SU-DHL-6 (cell line): ENCODE results near the gene ARHGAP44.

Experiments
- H2AFZ ChIP-seq: fragments of 200-600 bp; sonication (generic); 2 replicates; pipeline ENCODE4 v1.6.1; 2014; ENCODE audit warnings: low read depth, mild to moderate bottlenecking, moderate library complexity, mixed read lengths, antibody characterized with exemption, low read length; ENCODE audit not compliant: severe bottlenecking
- H3F3A ChIP-seq: fragments of 200-600 bp; shearing (Covaris generic); 2 replicates; pipeline ENCODE4 v1.6.0; 2016; ENCODE audit warnings: antibody characterized with exemption, mild to moderate bottlenecking; ENCODE audit not compliant: insufficient read depth
- H3K27ac ChIP-seq: fragments of 200-600 bp; sonication (generic); 2 replicates; pipeline ENCODE4 v1.5.1; 2016; ENCODE audit warnings: low read depth, mild to moderate bottlenecking, low read length, moderate library complexity, mixed read lengths
- H3K27me3 ChIP-seq: fragments of 200-600 bp; sonication (generic), shearing (Covaris generic); 2 replicates; pipeline ENCODE4 v1.6.0; 2014; ENCODE audit warnings: mild to moderate bottlenecking, low read length
- H3K36me3 ChIP-seq: fragments of 200-600 bp; sonication (generic); 2 replicates; pipeline ENCODE4 v1.6.1; 2014; ENCODE audit warnings: mild to moderate bottlenecking, low read length, mixed read lengths
- H3K4me2 ChIP-seq: fragments of 300-600, 200-600 bp; shearing (Covaris generic), sonication (generic); 2 replicates; pipeline ENCODE4 v1.6.0; 2014; ENCODE audit warnings: low read length, low read depth, mild to moderate bottlenecking; ENCODE audit not compliant: poor library complexity, severe bottlenecking
- H3K4me3 ChIP-seq: fragments of 200-600 bp; sonication (generic); 2 replicates; pipeline ENCODE4 v1.5.1; 2014; ENCODE audit warnings: antibody characterized with exemption, low read length, mild to moderate bottlenecking, mixed read lengths; ENCODE audit not compliant: insufficient read depth, poor library complexity, severe bottlenecking
- H3K79me2 ChIP-seq: fragments of 200-600 bp; sonication (generic); 2 replicates; pipeline ENCODE4 v1.6.1; 2014; ENCODE audit warnings: mild to moderate bottlenecking, low read length, moderate library complexity; ENCODE audit not compliant: insufficient read depth
- H3K9ac ChIP-seq: fragments of 200-600 bp; sonication (generic); 2 replicates; pipeline ENCODE4 v1.7.0; 2014; ENCODE audit warnings: mild to moderate bottlenecking, low read length
- H3K9me2 ChIP-seq: fragments of 200-600 bp; sonication (generic); replicated peaks from 2 replicates; pipeline ENCODE4 v1.6.1; 2014; ENCODE audit warnings: low read length; ENCODE audit not compliant: insufficient read depth
- H3K9me3 ChIP-seq: fragments of 200-600 bp; sonication (generic); 2 replicates; pipeline ENCODE4 v1.6.1; 2014; ENCODE audit warnings: low read length, mixed read lengths; ENCODE audit not compliant: insufficient read depth
- H4K20me1 ChIP-seq: fragments of 200-600 bp; sonication (generic); 2 replicates; pipeline ENCODE4 v1.6.1; 2014; ENCODE audit warnings: low read depth, mild to moderate bottlenecking, antibody characterized with exemption, low read length, moderate library complexity, mixed read lengths
- CTCF ChIP-seq: fragments of 200-600 bp; sonication (generic); IDR thresholded peaks from one replicate; pipeline ENCODE4 v1.5.1; 2017; ENCODE audit warnings: antibody characterized with exemption, mild to moderate bottlenecking, low read length, moderate library complexity; ENCODE audit not compliant: insufficient read depth, poor library complexity, severe bottlenecking
- EZH2phosphoT487 ChIP-seq: fragments of 200-600 bp; sonication (generic), shearing (Covaris generic); conservative IDR thresholded peaks from 2 replicates; pipeline ENCODE4 v1.6.1; 2018; ENCODE audit warnings: mild to moderate bottlenecking, antibody characterized with exemption, low read length, moderate library complexity, mixed read lengths

The ARHGAP44 gene

GRCh38 chr17:12909511-12909910 lies 120.2 kb downstream of the ARHGAP44 start:
- TF ChIP-seq EZH2phosphoT487 (no peak), CTCF (no peak)
- no peaks in the 10 kb centered on the region for H3K27me3 ChIP-seq
- no peak overlapping the region for H3K4me2 ChIP-seq
- no peak overlapping the region for H3K9ac ChIP-seq
- H3K4me3 ChIP-seq = no peak overlapping the region
- H3K9me3 ChIP-seq = no peaks in the 10 kb centered on the region
- H3K79me2 ChIP-seq = no peaks in the 10 kb centered on the region
- no peaks in the 10 kb centered on the region for H3K36me3 ChIP-seq
- no peaks in the 10 kb centered on the region for H4K20me1 ChIP-seq
- H3F3A ChIP-seq = no peaks in the 10 kb centered on the region
- H2AFZ ChIP-seq = no peak overlapping the region
- H3K9me2 ChIP-seq = no peaks in the 10 kb centered on the region
- H3K27ac ChIP-seq = no peak overlapping the region

- no peaks in the 10 kb centered on the region for H3K79me2 ChIP-seq
- no peaks in the 10 kb centered on the region for H3K9me3 ChIP-seq
- no peak overlapping the region for H3K27ac ChIP-seq
- no peak overlapping the region for H2AFZ ChIP-seq
- H3K4me2 ChIP-seq = no peak overlapping the region
- no peaks in the 10 kb centered on the region for H4K20me1 ChIP-seq
- no peaks in the 10 kb centered on the region for H3K27me3 ChIP-seq
- TF ChIP-seq EZH2phosphoT487 = no peak
- TF ChIP-seq CTCF = no peak
- H3K9me2 ChIP-seq = no peaks in the 10 kb centered on the region
- H3K36me3 ChIP-seq = no peaks in the 10 kb centered on the region
- no peak overlapping the region for H3K4me3 ChIP-seq
- no peak overlapping the region for H3K9ac ChIP-seq
- H3F3A ChIP-seq = no peaks in the 10 kb centered on the region
Observed at GRCh38 chr17:12911239-12911638, 121.9 kb downstream of the ARHGAP44 start.

- no peak overlapping the region for H3K4me3 ChIP-seq
- H3K9me2 ChIP-seq = no peaks in the 10 kb centered on the region
- H3K9me3 ChIP-seq = no peaks in the 10 kb centered on the region
- no peaks in the 10 kb centered on the region for H3K27me3 ChIP-seq
- H2AFZ ChIP-seq = no peak overlapping the region
- no peaks in the 10 kb centered on the region for H3K79me2 ChIP-seq
- no peaks in the 10 kb centered on the region for H4K20me1 ChIP-seq
- no peak overlapping the region for H3K27ac ChIP-seq
- no peak overlapping the region for H3K4me2 ChIP-seq
- H3K9ac ChIP-seq = no peak overlapping the region
- no peaks in the 10 kb centered on the region for H3K36me3 ChIP-seq
- TF ChIP-seq CTCF = no peak
- no peak for TF ChIP-seq EZH2phosphoT487
- no peaks in the 10 kb centered on the region for H3F3A ChIP-seq
Observed at GRCh38 chr17:12917399-12917798, 128.1 kb downstream of the ARHGAP44 start.

- H3K36me3 ChIP-seq = no peaks in the 10 kb centered on the region
- H3K9me2 ChIP-seq = no peaks in the 10 kb centered on the region
- H3K9ac ChIP-seq = no peak overlapping the region
- H4K20me1 ChIP-seq = no peaks in the 10 kb centered on the region
- no peaks in the 10 kb centered on the region for H3F3A ChIP-seq
- H3K79me2 ChIP-seq = no peaks in the 10 kb centered on the region
- H3K27me3 ChIP-seq = no peaks in the 10 kb centered on the region
- H2AFZ ChIP-seq = no peak overlapping the region
- H3K4me3 ChIP-seq = no peak overlapping the region
- no peaks in the 10 kb centered on the region for H3K9me3 ChIP-seq
- TF ChIP-seq CTCF = no peak
- TF ChIP-seq EZH2phosphoT487 = no peak
- no peak overlapping the region for H3K4me2 ChIP-seq
- no peak overlapping the region for H3K27ac ChIP-seq
Observed at GRCh38 chr17:12918142-12918541, 128.8 kb downstream of the ARHGAP44 start.
